Activated naive CD4-positive, alpha-beta T cell (primary cell): ENCODE measurements around the gene RNF223.
"Not testable (repeated sequence)": the region's sequence is repeated elsewhere in the genome, so short reads cannot be mapped to it uniquely, and the experiment has no call there.

Source experiments
- DNase-seq, 4 experiments: peaks; one replicate each; lab custom pipeline; 2025; lab: John Stamatoyannopoulos, UW

RNF223 gene

DNA sequence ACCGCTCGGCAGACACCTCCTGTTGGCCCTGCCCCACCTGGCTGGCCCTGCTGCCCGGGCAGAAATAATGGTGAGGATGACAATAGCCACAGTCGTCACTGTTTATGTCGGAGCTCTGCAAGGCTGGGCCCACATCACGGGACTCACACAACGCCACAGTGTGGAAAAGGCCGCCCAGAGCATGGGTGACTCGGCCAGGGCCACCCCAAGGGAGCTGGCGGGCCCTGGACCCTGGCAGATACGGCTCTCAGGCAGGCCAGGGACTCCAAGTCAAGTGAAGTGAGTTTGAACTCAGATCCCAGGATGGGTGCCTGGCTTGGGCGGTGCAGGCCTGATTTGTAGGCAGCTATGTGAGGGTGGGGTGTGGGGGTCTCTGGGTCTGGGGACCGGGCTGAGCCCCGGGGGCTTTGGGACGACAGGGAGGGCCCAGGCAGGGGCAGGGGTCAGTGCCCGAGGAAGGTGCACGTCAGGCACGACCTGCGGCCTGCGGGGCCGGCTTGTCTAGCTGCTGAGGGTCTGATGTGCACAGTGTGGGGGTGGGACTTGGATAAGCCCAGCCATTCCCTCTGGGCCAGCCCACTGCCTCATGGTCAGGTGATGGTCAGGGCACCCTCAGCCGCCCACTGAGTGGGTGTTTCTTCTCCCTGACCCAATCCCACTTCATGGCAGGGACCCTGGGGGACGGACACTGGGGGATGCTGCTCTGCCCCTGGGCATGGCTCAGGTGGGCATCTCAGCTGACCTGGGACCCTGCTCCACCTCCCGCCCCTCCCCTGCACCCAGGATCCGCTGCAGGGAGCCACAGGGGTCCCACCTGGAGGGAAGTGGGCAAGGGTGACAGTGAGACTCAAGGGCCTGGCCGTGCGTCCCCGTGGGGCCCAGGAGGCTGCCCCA, 1.0 kb downstream of the RNF223 start:
- no peak for DNase-seq

DNA sequence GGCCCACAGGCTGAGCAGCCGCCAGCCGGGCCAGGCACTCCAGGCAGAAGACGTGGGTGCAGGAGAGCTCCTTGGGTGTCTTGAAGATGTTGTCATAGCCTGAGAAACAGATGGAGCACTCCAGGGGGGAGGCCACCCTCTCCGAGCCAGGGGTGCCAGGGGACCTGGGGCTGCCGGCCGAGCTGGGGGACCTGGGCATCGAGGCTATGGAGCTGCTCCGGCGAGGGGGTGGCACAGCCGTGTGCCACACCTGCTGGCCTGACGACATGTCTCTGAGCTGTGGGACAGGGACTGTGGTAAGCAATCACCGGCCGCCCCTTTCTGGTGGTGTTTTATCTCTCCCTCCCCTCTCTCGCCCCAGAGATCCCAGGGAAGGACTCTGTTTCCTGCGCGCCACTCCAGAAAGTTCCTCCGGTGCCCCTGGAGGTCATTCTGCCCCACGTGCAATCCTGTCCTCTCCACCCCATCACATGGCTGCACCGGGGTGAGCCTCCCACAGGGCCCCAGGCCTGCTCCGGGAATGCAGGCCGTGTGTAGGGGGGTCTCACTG, 1.7 kb downstream of the RNF223 start:
- no peak for DNase-seq

DNA sequence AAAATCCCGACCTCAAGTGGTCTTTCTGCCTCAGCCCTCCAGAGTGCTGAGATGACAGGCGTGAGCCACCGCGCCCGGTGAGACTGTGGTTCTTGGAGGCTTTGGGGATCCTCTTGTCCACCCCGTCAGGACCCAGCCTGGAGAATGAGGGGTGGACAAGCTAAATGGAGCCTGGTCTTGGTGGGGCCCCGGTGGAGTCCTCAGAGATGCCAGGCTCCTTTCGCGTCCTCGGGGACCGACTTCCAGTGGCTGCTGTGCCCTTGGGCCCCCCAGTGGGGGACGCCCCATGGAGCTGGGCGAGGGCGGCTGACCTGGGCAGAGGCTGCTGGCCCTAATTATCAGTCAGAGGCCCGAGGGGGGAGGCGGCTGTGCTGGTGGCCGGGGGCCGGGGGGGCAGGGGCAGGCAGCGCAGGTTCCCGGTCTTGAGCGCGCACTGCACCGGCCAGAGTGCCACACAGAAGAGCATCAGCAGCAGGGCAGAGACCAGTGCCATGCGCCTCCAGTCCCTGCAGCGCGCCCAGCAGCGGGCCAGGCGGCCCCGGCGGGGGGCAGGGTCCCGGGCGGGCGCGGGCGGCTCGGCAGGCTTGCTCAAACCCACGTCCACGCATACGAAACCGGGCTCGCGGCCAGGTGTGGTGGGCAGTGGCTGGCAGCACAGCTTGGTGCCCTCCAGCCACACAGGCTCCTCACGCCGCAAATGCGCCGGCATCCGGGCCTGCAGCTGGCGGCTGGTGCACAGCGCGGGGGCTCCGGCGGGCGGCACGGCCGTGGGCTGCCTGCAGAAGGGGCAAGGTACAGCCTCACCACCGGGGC, 2.4 kb downstream of the RNF223 start:
- DNase-seq: no peak

DNA sequence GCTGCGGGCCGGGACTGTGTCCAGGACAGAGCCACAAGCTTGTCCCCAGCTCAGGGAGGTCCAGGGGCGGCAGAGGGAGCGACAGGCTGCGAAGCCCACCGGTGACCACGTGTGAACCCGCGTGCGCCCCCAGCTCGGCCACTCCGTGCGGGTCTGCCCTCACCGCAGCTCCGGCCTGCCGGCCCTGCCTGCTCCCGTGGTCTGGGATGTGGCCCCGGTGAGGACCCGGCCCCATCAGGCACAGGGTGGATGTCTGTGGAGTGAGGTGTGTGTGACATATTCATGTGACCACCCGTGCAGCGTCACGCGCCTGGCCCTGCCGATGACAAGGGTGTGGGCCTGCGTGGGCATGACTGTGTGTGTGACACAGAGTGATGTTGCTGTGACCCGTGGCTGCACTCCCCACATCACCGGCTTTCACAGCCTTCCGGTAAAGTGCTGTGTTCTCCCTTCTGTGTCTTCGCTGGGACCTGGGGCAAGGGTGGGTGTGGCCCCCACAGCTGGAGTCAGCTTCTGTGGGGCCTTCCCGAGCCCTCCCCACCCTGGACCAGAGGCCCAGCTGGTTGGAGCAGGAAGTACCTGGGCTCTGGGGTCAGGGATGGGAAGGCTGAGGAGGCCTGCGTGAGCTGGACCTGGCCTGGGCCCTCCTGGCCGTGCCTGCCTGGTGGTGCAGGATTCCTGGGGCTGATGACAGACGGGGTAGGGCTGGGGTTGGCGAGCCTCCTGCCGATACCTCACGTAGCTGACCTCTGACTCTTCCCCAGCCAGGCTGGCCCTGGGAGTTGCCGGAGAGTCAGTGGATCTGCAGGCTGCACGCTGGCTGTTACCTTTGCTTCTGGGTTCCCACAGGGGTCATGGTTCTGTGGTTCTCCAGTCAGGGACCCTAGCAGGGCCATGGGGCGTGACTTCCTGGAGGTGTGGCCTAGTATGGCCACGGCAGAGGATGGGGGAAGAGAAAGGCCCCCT, 4.1 kb downstream of the RNF223 start:
- no peak for DNase-seq

DNA sequence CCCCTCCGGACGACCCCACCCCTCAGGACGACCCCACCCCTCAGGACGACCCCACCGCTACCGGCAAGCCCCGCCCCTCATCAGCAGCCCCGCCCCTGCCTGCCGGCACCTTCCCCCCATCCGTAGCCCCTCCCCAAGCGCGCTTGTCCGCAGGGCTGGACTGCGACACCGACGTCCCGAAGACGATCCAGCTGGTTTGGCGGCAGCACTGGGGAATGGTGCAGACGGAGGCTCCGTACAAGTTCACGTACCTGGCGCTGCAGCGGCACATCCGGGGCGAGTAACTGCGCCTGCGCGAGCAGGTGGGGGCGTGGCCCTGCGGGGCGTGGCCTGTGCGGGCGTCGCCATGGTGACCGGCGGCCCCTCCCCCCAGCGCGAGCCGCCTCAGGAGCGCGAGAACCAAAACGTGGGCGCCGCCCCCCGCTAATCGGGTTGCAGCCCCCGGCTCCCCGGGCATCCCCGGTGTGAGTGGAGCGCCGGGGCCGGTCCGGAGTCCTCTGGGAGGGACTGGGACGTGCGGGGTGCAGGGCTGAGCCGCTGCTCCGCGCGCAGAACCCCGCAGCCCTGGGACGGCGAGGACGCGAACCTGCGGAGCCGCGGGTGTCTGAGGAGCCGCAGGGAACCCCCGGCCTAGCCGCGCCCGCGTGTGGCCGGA, 4.9 kb downstream of the RNF223 start:
- DNase-seq: peak; percentile 71 to 93 (median 90)

DNA sequence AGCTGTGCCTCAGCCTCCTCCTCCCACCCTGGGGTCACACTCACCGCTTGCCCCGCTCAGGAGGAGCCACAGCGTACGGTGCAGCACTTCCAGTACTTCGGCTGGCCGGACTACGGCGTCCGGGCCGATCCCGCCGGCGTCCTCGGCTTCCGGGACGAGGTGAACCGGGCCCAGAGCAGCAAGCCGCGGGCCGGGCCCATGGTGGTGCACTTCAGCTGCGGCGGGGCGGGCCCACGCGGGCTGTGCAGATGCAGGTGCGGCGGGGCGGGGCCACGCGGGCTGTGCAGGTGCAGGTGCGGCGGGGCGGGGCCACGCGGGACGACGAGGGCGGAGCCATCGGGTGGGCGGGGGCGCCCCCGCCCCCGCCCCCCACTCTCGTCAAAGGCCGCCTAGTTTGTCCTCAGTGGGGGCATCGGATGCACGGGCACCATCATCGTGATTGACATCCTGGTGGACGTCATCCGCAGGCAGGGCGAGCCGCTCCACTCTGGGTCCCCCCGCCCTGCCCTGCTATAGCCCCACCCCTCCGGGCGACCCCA, 5.5 kb downstream of the RNF223 start:
- DNase-seq: peak in 3 of 4 experiments; percentile 17 to 69 (median 35)

DNA sequence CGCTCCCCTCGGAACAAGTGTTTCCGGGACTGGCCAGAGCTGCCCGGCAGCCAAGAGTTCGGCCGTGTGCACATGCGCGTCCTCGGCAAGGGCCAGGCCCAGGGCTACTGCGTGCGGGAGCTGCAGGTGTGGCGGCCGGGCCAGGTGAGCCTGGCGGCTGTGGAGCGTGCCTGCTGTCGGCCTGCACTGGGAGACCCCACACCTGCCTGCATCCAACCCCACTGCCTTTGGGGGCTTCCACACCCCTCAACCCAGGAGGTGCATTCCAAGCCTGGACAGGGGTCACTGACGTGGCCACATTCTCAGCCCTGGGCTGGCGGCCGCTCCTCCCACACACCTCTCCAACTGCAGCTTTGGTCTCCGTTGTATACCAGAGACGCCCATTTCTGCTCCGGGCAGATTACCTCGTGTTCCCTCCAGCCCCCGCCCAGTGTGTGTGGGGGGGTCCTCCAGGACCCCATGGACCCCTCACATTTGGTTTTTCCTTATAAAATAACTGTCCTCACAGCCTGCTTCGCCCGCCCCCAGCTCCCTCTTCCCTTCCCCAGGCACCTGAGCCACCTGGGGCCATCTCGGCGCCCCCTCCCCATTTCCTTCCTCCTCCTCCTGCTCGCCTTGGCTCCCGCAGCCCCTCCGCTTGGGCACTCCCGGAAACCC, 6.1 kb downstream of the RNF223 start:
- no peak for DNase-seq

DNA sequence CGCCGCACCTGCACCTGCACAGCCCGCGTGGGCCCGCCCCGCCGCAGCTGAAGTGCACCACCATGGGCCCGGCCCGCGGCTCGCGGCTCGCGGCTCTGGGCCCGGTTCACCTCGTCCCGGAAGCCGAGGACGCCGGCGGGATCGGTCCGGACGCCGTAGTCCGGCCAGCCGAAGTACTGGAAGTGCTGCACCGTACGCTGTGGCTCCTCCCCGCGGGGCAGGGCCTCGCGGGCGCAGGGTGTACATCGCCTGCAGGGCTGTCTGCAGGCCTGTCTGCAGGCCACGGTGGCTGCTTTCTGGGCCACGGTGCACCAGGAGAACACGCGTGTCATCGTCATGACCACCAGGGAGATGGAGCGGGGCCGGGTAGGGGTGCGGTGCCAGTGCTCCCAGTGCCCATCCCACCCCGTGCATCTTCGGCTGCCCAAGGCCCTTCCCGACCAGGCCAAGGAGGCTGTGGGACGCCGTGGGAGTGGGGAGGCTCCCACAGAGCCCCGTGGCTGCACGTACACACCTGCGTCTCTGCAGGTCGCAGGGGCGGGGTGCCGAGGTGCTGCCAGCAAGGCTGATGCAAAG, 6.7 kb downstream of the RNF223 start:
- no peak for DNase-seq

DNA sequence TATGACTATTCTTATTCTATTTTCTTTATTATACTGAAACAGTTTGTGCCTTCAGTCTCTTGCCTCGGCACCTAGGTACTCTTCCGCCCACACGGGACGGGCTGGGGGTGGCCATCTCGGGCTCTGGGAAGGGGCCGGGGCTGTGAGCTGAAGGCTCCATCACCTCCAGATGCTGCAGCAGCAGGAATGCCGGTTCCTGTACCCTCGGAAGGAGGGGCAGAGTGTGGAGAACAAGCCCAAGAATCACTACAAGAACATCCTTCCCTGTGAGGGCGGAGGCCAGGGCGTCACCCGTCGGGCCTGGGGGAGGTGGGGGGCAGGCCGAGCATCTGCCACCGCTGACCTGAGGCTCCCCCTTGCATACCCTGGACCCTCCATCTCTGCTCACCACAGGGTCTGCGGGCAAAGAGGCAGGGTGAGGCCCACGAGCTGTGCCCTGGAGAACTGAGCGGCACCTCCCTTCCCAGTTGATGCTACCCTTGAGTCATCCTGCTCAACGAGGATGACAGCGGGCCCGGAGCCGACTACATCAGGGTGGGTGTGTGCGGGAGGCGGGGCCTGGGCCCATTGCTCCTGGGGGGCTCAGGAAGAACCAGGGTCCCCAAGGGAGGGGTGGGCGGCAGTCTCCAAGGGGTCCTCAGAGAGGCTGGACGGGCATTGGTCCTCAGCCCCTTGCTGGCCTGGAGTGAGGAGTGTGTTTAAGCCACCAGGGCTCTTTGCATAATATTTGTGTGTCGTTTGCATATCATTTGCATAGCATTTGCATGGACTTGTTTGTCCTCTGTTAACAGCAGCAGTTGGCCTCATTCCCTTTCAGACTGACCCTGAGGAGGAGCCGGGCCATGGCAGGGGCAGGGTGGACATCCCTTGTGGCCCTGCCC, 7.5 kb downstream of the RNF223 start:
- no peak for DNase-seq

DNA sequence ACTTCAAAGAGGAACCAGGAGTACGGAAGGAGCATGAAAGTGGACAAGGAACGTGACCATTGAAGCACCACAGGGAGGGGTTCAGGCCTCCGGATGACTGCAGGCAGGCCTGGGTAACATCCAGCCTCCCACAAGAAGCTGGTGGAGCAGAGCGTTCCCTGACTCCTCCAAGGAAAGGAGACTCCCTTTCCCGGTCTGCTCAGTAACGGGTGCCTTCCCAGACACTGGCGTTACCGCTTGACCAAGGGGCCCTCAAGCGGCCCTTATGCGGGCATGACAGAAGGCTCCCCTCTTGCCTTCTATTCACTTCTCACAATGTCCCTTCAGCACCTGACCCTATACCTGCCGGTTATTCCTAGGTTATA, 8.2 kb downstream of the RNF223 start:
- DNase-seq: not testable (repeated sequence)

DNA sequence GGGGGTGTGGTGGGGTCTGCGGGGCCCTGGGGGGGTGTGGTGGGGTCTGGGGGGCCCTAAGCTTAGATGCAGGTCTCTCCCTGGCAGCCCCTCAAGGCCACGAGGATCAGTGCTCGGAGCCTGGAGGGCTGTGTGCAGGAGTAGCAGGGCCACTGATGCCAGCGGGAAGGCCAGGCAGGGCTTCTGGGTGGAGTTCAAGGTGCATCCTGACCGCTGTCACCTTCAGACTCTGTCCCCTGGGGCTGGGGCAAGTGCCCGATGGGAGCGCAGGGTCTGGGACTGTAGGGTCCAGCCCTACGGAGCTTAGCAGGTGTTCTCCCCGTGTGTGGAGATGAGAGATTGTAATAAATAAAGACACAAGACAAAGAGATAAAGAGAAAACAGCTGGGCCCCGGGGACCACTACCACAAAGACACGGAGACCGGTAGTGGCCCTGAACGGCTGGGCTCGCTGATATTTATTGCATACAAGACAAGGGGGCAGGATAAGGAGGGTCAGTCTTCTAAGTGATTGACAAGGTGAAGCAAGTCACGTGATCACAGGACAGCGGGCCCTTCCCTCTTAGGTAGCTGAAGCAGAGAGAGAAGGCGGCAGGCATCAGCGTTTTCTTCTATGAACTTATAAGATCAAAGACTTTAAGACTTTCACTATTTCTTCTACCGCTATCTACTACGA, 8.7 kb downstream of the RNF223 start:
- DNase-seq: no peak

DNA sequence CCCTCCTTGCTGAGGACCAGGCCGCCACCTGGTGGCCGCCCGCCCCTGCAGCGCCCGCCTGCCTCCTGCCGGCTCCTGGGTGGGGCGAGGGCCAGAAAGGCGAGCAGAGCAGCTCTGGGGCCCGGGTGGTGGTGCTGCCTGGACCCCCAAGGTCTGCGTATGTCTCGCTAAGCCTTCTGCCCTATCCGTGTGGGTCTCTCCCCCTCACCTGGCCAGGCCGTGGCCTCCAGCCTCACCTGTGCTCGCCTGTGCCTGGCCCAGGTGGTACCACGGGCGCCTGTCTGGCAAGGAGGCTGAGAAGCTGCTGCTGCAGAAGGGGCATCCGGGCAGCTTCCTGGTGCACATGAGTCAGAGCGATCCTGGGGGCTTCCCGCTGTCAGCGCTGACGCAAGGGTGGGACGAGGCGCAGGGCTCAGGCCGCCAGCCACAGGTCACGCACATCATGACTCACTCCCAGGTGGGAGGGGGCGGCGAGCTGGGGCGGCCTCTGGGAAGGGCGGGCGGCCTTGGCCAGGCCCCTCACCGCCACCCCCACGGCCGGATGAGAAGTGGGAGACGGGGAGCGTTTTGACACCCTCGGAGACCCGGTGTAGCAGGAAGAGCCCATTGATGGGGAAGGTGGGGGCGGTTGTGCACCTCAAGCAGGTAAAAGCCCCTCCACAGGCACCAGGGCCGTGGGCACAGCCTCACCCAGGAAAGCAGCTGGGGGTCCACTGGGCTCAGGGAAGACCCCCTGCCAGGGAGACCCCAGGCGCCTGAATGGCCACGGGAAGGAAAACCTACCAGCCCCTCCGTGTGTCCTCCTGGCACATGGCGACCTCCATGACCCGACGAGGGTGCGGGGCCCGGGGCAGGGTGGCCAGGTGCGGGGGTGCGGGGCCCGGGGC, 9.9 kb downstream of the RNF223 start:
- DNase-seq: peak; percentile 44 to 60 (median 52)

DNA sequence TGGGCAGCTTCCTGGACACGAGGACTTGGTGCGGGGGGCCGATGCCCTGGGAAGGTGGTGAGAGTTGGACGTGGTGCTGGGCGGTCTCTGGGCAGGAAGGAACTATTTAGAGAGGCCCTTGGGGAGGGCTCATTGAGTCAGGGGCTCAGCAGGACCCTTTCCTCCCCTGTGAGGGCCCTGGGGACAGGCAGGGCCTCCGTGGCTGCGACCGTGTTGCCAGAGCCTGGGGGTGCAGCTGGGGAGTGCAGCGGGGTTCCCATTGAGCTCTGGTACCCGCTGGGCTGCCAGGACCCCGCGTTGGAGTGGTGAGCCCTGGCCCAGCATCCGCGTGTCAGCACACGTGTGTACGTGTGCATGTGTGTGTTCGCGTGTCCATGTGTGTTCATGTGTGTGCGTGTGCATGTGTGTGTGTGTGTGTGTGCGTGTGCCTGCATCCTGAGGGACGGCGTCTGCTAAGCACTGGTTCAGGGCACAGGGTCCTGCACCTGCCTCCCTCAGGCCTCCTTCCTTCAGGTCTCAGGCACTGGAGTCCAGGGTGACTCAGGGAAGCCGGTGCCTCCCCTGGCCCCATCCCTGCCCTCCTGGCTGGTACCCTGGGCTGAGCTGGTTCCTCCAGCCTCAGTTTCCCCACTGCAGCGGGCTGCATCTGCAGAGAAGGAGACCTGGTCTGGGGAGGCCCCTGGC, 10.7 kb downstream of the RNF223 start:
- DNase-seq: no peak

DNA sequence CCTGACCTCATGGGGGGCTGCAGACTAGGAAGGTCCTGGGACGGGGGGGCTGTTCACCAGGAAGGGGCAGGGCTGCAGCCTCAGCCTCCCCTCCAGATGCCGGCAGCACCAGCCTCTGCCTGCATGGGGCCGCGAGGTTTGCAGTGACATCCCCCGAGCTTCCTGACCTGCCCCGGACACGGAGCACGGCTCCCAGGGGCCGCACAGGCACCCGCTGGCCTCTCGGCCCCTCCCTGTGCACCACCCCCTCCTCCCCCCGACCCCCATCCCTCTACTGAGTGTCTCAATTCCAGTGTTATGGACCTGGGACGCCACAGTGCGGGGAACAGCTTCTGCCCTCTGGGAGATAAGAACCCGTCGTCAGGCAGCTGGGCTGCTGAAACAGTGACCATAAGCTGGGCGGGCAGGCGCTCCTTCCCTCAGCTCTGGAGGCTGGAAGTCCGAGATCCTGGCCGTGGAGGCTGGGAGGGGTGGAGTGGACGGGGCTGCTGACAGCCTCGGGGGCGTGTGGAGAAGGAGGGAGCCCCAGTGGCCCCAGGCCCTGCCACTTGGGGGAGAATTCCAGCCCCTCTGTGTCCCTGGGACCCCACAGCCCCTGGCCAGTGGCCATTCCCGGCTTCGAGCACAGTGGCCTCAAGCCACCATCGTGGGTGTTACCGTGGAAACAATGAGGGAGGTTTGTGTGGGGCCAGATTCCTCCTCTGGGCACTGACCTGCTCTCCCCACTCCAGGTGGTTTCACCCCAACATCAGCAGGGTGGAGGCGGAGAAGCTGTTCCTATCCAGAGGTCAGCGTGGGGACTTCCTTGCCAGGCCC, 11.6 kb downstream of the RNF223 start:
- no peak for DNase-seq

DNA sequence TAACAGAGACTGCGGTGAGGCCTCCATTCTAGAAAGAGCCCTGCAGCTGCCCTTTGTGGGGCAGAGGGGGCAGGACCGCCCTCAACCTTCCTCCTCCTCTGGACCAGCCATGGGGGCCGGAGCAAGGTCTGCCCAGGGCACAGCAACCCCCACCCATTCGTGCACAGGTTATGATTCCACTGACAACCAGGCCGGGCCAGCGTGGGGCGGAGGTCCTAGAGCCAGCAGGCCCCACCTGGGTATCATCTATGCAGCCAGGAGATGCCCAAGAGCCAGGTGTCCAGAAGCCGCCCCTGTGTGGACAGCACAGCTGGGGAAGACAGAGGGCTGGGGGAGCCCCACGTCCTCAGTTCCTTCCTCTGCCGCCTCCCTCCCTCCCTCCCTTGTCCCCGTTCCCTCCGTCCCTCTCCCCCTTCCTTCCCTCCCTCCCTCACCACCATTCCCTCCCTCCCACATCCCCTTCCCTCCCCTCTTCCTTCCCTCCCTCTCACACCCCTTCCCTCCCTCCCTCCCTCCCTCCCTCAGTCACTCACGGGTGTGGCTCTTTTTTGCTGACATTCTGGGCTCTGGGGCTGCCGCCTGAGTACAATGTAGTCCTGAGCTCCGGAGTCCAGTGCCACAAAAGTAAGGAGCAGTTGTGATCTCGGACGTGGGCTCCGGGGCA, 12.3 kb downstream of the RNF223 start:
- DNase-seq: no peak
